Hepatocyte (in vitro differentiated cells): ENCODE measurements around the gene PIP4K2C.

Experiments
- EZH2 ChIP-seq: fragments of 200-600 bp; sonication (generic); IDR thresholded peaks from 2 replicates; pipeline ENCODE4 v1.6.1; 2016; ENCODE audit warnings: antibody characterized with exemption, mild to moderate bottlenecking, borderline replicate concordance
- TF ChIP-seq, protein P1 (sequence below): fragments of 200-600 bp; sonication (generic); IDR thresholded peaks from 2 replicates; pipeline ENCODE4 v1.5.1; 2016; ENCODE audit warnings: antibody characterized with exemption, mild to moderate bottlenecking; ENCODE audit not compliant: poor library complexity

GRCh38 chr12:57620936-57621496, 30.0 kb downstream of the PIP4K2C start:
- TF ChIP-seq, protein P1, sequence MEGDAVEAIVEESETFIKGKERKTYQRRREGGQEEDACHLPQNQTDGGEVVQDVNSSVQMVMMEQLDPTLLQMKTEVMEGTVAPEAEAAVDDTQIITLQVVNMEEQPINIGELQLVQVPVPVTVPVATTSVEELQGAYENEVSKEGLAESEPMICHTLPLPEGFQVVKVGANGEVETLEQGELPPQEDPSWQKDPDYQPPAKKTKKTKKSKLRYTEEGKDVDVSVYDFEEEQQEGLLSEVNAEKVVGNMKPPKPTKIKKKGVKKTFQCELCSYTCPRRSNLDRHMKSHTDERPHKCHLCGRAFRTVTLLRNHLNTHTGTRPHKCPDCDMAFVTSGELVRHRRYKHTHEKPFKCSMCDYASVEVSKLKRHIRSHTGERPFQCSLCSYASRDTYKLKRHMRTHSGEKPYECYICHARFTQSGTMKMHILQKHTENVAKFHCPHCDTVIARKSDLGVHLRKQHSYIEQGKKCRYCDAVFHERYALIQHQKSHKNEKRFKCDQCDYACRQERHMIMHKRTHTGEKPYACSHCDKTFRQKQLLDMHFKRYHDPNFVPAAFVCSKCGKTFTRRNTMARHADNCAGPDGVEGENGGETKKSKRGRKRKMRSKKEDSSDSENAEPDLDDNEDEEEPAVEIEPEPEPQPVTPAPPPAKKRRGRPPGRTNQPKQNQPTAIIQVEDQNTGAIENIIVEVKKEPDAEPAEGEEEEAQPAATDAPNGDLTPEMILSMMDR: no peak
- TF ChIP-seq EZH2: peak; percentile 93
